Thyroid gland (tissue), 4 donors: ENCODE measurements around the gene LRP8. TPM values are rescaled to one million over a fixed set of nuclear protein-coding genes. Genes with fewer than 3 reads are reported as not detected.

Experiments used
- DNase-seq, 2 donors: peaks; one replicate each; pipeline ENCODE4 v3.0.0-alpha.2; 2019
- H3K27ac ChIP-seq, 3 donors: fragments of 200-600 bp; sonication (generic); 1 replicate in 2 of 3; 2 replicates in 1 of 3; pipeline ENCODE4 v1.5.1; 2016 to 2019; ENCODE audit warnings: mild to moderate bottlenecking in 1 of 3, moderate library complexity in 1 of 3
- H3K27me3 ChIP-seq: fragments of 200-600 bp; sonication (generic); one replicate; pipeline ENCODE4 v1.5.1; 2019
- H3K36me3 ChIP-seq, 2 donors: fragments of 200-600 bp; sonication (generic); one replicate each; pipeline ENCODE4 v1.5.1; 2016 to 2019
- H3K4me1 ChIP-seq, 2 donors: fragments of 200-600 bp; sonication (generic); one replicate each; pipeline ENCODE4 v1.5.1; 2017 to 2019
- H3K4me3 ChIP-seq, 3 donors: fragments of 200-600 bp; sonication (generic); replicated peaks in 1 of 3; 1 replicate in 2 of 3; 2 replicates in 1 of 3; pipeline ENCODE4 v1.5.1; 2016; ENCODE audit warnings: mild to moderate bottlenecking in 1 of 3
- H3K9me3 ChIP-seq: fragments of 200-600 bp; sonication (generic); one replicate; pipeline ENCODE4 v1.5.1; 2017
- CTCF ChIP-seq, 6 experiments: fragments of 200-600 bp in 3 of 6; fragments of 450-650 bp in 3 of 6; sonication (generic) in 3 of 6; IDR thresholded peaks; one replicate each; pipeline ENCODE4 v1.5.1; 2016 to 2019; ENCODE audit warnings: antibody characterized with exemption in 6 of 6, mild to moderate bottlenecking in 2 of 6, inconsistent platforms in 1 of 6, moderate library complexity in 1 of 6
- POLR2A ChIP-seq, 2 donors: fragments of 450-650 bp; IDR thresholded peaks; one replicate each; pipeline ENCODE4 v1.6.1; 2017; ENCODE audit warnings: antibody characterized with exemption in 2 of 2, mild to moderate bottlenecking in 2 of 2, moderate library complexity in 1 of 2
- WGBS, 2 donors: methylation state at CpG; one replicate each; pipeline ENCODE4 v1.1.5; 2017; 5-methylcytosine and 5-hydroxymethylcytosine counted together
- intact Hi-C: fragments of 100-400 bp; cut with DNase I; formaldehyde crosslinking; loops from one replicate; pipeline ENCODE4 v1.15.1; 2023
- total RNA-seq, 4 donors: library from RNA; depleted of rRNA; stranded (reverse); fragments of >200 nt; gene quantifications; one replicate each; pipeline ENCODE4 v1.2.3, GENCODE V29; 2016

Gene LRP8
- total RNA-seq, 4 donors from 2014 or later: 92.8 to 200 (median 143) TPM

GRCh38 chr1:53336146-53336545 lies 8.3 kb upstream of the LRP8 start:
- Histone ChIP-seq H3K36me3 (no peaks in the 10 kb centered on the region), H3K4me3 (no peak overlapping the region), H3K4me1 (no peaks in the 10 kb centered on the region), H3K27me3 (no peaks in the 10 kb centered on the region), H3K9me3 (no peaks in the 10 kb centered on the region), H3K27ac (no peak overlapping the region)
- TF ChIP-seq CTCF (IDR thresholded peaks at IDR 0.05): no peak
- intact Hi-C loops: no loop called here
- no peak for DNase-seq
- WGBS, 2 donors: 93 to 94% methylated on average over 12 of the region's 12 CpGs

GRCh38 chr1:53335661-53336060 lies 7.8 kb upstream of the LRP8 start:
- WGBS, 2 donors: 91 to 92% methylated on average over 1 of the region's 1 CpG
- Histone ChIP-seq H3K4me3 (no peak overlapping the region), H3K36me3 (no peaks in the 10 kb centered on the region), H3K9me3 (no peaks in the 10 kb centered on the region), H3K27ac (no peak overlapping the region), H3K27me3 (no peaks in the 10 kb centered on the region), H3K4me1 (no peaks in the 10 kb centered on the region)
- intact Hi-C loops: no loop called here
- no peak for DNase-seq
- TF ChIP-seq POLR2A (IDR thresholded peaks at IDR 0.05): no peak
- no peak for TF ChIP-seq CTCF (IDR thresholded peaks at IDR 0.05)

GRCh38 chr1:53334781-53335180 lies 6.9 kb upstream of the LRP8 start:
- no peaks in the 10 kb centered on the region for H3K36me3 ChIP-seq
- 86 to 87% methylated on average over 9 of the region's 9 CpGs for WGBS, 2 donors
- H3K27ac ChIP-seq: no peak overlapping the region
- H3K4me3 ChIP-seq: no peak overlapping the region
- H3K9me3 ChIP-seq: no peaks in the 10 kb centered on the region
- TF ChIP-seq POLR2A (IDR thresholded peaks at IDR 0.05) (no peak), CTCF (IDR thresholded peaks at IDR 0.05) (no peak)
- intact Hi-C loops: no loop called here
- DNase-seq: no peak
- no peaks in the 10 kb centered on the region for H3K4me1 ChIP-seq
- no peaks in the 10 kb centered on the region for H3K27me3 ChIP-seq

DNA sequence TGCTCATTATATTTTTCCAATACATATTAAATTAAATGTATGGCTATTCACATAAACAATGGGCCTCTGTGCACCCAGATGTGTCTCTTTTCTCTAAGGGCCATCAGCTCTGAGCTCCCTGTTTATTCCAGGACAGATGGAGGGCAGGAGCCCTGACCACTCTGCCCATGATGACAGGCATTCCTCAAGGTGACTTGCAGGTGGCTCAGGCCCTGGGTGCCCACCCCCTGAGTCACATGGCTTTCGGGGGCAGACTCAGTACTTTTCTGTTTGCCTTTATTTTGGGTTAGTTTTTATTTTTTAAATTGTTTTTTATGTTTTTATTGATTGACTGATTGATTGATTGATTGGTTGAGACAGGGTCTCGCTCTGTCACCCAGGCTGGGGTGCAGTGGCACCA lies 6.4 kb upstream of the LRP8 start:
- Histone ChIP-seq H3K27me3 (no peaks in the 10 kb centered on the region), H3K4me1 (no peaks in the 10 kb centered on the region), H3K36me3 (no peaks in the 10 kb centered on the region), H3K27ac (no peak overlapping the region), H3K4me3 (no peak overlapping the region), H3K9me3 (no peaks in the 10 kb centered on the region)
- intact Hi-C loops: no loop called here
- TF ChIP-seq POLR2A (IDR thresholded peaks at IDR 0.05): no peak
- no peak for TF ChIP-seq CTCF (IDR thresholded peaks at IDR 0.05)
- no peak for DNase-seq
- WGBS, 2 donors: 94 to 98% methylated on average over 2 of the region's 2 CpGs

DNA sequence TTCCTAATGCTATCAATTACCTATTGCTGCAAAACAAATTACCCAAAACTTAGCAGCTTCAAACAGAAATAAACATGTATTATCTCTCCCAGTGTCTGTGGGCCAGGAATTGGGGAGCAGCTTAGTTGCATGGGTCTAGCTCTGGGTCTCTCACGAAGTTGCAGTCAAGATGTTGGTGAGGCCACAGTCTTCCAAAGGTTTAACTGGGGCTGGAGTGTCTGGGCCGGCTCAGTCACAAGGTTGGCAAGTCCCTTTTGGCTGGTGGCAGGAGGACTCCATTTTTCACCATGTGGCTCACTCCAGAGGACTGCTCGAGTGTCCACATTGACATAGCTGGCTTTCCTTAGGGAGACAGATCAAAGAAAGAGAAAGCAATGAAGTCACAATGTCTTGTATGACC lies 5.0 kb upstream of the LRP8 start:
- H3K27me3 ChIP-seq: no peaks in the 10 kb centered on the region
- no peak overlapping the region for H3K4me3 ChIP-seq
- peaks cover 4 to 6% of the 10 kb centered on the region in 2 donors for H3K4me1 ChIP-seq
- H3K36me3 ChIP-seq: no peaks in the 10 kb centered on the region
- no peak for DNase-seq
- no peak for TF ChIP-seq CTCF (IDR thresholded peaks at IDR 0.05)
- TF ChIP-seq POLR2A (IDR thresholded peaks at IDR 0.05): no peak
- 85 to 88% methylated on average over 3 of the region's 3 CpGs for WGBS, 2 donors
- no peaks in the 10 kb centered on the region for H3K9me3 ChIP-seq
- intact Hi-C loops: no loop called here
- H3K27ac ChIP-seq: no peak overlapping the region
